HG03135 (cell line): ENCODE measurements around the gene FAM181A.

Experiments used
- ATAC-seq: cut with Tn5 transposase; IDR thresholded peaks from one replicate; pipeline ENCODE4 v1.9.1; 2021; ENCODE audit warnings: mild to moderate bottlenecking, moderate library complexity; ENCODE audit not compliant: unreplicated experiment

FAM181A gene

GRCh38 chr14:93977171-93977570 is 50.0 kb downstream of the FAM181A start:
- no peak for ATAC-seq

GRCh38 chr14:93977790-93978581 is 50.8 kb downstream of the FAM181A start:
- ATAC-seq = peak; percentile 61

DNA sequence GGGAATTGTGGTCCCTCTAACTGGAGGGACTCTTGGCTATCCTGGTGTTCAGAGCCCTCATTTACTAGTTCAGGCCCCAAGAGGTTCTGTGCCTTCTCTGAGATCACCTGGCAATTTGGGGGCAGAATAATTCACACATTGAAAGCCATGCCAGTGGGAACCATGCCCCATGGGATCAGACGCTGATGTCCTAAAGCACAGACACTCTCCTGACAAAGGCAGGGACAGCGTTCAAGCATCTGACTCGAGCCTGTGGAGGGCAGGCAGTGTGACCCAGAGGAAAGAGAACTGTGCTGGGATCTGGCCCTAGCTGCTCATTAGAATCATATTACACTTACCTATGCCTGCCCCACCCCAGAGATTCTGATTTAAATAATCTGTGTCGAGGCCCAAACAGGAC is 51.6 kb downstream of the FAM181A start:
- ATAC-seq = no peak
